Hindlimb muscle (tissue), 1 donor: ENCODE results near the gene RBPJ. TPM values are rescaled to one million over a fixed set of nuclear protein-coding genes. Genes with fewer than 3 reads are reported as not detected.
A peak's percentile ranks its signal among the peaks of the same experiment; 100 is the strongest.

ENCODE experiments used
- DNase-seq: peaks from one replicate; pipeline ENCODE4 v3.0.0-alpha.2; 2013
- polyA plus RNA-seq: library from polyadenylated mRNA; unstranded; fragments of 120-200 nt; gene quantifications from one replicate; pipeline ENCODE4 v1.2.1, GENCODE V29; 2013; ENCODE audit not compliant: insufficient read length

RBPJ gene
- polyA plus RNA-seq, 1 donor, result 68.6 TPM

DNA sequence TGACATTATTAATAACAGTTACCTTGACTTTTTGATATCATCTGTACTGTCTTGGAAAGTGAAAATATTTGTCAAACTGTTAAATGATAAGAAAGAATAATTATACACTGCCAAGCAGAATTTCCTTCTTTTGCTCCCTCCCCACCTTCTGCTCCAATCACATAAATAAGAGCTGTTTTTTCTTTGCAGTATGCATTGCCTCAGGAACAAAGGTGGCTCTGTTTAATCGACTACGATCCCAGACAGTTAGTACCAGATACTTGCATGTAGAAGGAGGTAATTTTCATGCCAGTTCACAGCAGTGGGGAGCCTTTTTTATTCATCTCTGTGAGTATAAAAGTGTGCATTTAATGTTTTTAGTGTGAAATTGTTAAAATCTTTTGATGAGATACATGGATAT lies 103.3 kb downstream of the RBPJ start:
- DNase-seq, result no peak

DNA sequence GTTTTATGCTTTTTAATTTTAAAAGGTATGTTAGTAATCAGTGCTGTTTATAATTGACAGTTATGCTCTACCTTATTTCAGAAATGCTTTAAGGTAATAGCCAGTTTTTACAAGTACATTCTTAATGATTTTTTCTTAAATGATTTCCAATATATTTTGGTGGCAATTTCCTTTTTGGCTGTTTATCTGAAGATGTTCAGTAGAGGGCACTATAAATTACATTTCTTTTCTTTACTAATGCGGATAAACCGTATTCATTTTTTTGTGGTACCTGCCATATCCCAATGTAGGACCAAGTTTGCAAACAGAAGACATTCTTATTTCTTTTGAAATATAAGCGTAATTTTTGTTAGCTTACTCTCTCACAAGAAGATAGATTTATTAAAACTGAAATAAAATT lies 104.0 kb downstream of the RBPJ start:
- no peak for DNase-seq

DNA sequence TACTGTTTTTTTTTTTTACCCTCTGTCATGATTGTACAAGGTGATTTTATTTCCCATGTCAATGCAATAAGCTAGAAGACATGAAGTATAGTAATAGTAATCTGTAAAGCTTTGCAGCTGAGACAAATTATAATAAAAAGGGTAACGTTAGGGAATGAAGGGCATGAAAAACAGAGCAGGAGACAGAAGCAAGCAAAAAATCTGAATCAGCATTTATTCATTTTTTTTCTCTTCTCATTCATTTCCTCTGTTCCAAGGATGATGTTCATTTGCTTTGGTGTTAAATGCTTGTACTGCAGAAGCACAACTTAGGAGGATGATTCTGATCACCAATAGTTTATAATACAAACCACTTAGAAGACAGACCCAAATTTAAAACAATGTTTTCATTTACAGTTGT lies 105.1 kb downstream of the RBPJ start:
- no peak for DNase-seq

- DNase-seq, result no peak
Measured at GRCh38 chr4:26426892-26427291, 106.1 kb downstream of the RBPJ start.

DNA sequence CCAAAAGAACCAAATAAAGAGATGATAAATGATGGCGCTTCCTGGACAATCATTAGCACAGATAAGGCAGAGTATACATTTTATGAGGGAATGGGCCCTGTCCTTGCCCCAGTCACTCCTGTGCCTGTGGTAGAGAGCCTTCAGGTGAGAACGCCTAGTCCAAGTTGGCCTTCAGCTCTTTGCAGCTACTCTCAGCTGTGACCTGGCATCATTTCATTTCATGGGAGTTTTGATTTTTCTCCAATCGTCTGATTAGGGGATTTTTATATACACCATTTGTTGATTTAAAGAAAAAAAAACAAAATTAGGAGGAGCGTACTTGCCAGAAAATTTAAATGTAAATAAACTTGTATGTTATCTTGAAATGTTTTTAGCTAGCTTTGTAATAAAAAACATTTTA lies 109.1 kb downstream of the RBPJ start:
- no peak for DNase-seq

DNA sequence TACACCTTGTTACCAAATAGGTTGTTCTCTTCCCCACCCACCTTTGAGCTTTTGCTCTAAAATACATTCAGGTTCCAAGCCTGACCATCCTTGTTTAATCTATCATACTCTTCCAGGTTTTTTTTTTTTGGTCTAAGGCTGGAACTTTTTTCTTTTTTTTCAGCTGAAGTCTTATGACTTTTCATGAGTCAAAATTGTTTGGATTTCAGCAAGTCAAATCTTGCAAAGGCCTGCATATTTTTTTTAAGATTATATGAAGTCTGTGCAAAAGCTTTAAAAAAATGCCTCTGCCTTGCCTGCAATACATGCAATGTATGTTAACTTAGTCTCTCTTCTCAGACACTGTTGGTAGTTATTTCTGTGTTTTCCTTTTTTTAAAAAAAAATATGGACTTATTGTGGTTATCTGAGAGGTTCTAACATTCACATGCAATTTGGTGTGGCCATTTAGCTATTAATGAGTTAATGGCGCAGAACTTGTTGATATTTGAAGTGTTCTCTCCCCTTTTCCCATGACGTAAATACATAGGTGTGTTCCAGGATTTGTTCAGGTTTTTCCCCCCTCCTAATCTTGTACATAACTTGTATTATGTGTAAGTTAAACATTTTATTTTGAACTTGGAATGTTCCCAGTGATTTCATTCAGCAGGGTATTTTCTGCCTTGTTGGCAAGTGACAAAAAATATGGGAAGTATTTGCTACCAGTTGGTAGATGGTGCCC lies 110.8 kb downstream of the RBPJ start:
- DNase-seq, result no peak

- DNase-seq, result no peak
Measured at GRCh38 chr4:26432419-26432818, 111.6 kb downstream of the RBPJ start.

GRCh38 chr4:26433556-26433955 lies 112.7 kb downstream of the RBPJ start:
- no peak for DNase-seq

DNA sequence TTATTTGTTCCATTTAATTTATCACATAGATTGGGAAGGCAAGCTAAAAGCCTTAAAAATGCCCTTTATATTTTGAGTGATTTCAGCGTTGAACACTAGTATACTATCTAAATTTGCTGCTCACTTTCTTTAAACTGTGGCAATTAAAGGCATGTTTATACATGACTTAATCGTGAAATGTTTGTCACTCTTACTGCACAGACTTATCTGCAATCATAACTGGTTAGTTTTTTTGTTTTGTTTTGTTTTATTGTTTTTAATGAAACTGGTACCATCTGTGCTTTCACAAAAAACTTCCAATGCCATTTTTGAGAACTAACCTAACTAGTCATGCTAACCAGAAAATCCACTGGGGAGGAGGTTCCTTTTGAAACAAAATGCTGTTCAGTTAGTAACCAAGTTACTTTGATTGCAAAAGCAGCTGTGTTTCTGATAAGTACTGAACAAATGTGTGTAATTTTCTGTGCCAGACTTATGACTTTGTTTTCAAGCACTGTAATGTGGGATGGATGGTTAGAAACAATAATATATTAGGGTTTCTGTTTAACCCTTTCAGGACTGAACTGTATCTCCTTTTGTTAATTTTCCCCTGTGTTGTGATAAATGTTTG lies 113.3 kb downstream of the RBPJ start:
- no peak for DNase-seq

DNA sequence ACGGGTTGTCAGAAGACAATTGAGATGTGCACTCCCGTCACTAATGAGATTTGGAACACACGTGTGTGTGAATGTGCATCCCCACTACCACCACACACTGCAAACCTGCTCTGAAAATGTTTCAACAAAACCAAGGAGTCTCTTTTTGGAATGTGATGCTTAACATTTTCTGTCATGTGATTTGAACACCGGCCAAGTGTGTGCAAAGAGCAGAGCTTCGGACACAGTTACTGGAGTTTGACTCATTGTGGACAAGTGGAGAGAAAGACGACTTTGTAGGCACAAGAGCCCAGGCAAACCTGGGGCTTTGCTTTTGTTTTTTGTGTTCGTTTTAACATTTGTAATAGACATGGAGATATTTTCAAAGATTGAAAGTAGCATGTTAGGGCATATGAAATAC lies 120.3 kb downstream of the RBPJ start:
- DNase-seq, result no peak

- DNase-seq, result no peak
Measured at GRCh38 chr4:26441771-26442170, 121.0 kb downstream of the RBPJ start.

GRCh38 chr4:26447378-26447777 lies 126.6 kb downstream of the RBPJ start:
- no peak for DNase-seq

GRCh38 chr4:26450418-26450817 lies 129.6 kb downstream of the RBPJ start:
- DNase-seq, result no peak

- no peak for DNase-seq
Measured at GRCh38 chr4:26451597-26451996, 130.8 kb downstream of the RBPJ start.

DNA sequence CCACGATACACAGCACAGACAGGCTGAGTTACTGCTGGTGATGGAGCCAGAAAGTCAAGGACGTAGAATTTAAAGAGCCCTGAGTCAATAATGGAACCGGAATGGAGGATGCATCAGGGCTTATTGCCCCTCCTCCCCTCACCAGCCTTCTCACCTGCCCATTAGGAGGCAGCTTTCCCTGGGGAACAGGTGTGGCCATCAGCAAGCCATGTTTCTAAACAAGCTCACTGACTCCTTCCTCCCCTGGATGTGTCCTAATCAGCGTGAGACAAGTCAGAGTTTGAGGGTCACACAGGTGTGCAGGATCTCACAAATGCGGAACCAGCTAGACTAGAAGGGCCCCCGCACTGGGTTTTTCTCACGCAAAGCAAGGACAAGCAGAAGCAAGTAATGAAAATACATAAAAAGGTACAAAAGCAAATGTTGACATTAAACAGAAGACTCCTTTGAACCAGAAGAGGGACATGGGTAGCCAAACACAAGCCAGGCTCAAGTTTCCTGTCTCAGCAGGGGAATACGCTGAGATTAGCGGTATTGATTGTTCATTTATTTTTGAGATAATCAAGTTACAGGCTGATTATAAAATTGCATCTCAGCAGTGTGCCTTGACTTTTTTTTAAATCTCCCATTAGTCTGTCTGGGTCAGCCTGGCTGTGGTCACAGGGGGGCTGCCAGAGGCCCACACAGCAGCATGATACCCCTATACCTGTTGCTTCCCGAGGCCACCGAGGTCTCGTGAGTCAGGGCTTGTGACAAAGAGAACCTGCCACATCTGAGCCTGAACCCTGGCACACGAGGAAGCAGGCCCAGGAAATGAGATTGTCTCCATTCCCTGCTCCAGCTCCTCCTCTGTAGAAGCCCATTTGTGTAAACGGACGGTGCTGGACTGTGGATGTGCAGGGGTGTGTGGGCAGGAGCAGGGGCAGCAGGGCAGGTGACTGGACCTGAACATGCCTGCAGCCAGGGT lies 132.0 kb downstream of the RBPJ start:
- DNase-seq, result no peak

GRCh38 chr4:26454961-26455360 lies 134.1 kb downstream of the RBPJ start:
- DNase-seq, result no peak

DNA sequence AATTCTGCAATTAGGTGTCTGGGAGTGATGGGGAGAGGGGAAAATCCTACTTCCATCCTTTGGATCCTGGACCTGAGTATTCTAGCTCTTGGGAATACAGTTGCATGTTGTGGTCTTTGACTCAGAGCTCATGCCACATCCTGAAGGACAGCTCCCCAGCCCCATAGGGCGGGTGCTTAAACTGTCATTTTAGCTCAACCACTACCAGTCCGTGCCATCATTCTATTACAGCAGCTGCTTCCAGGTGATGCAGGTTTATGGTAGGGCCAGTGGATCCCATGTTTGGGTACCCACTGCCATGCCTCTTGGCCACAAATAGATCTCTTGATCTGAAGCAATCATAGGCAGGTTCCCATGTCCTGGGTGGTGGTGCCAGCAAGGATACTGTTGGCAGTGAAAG lies 134.8 kb downstream of the RBPJ start:
- no peak for DNase-seq

DNA sequence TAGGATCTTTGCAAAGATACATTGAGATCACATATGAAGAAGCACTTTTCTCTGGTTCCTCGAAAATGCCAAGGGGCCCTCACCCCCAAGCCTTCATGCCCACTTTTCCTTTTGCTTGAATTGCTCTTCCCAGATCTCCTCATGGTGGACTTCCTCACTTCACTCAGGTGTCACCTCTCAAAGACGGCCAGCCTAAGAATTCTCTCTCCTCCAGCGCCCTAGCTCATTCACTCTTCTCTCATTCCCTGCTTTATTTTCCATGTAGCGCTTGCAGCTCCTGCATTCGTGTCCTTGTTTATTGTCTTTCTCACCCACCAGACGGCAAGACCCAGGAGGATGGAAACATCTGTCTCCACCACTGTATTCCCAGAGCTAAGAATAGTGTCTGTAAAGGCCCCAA lies 136.6 kb downstream of the RBPJ start:
- DNase-seq, result no peak

DNA sequence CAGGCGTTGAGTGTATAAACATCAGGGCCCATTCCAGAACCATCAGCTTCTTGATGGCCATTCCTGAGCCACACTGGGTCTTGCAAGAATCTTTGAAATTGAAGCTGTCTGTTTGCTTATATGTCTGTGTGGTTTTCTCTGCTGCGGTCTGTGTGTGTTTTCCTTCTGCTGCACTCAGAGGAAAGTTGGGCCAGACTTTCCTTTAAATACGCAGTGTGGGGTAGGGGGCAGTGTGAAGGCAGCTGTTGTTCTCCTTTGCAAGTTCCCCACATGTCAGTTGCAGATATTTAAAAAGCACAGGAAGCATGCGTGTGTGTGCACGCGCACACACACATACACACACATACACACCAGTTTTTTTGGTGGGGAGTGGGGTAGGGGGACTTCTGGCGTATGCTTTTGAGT lies 137.3 kb downstream of the RBPJ start:
- DNase-seq, result no peak

DNA sequence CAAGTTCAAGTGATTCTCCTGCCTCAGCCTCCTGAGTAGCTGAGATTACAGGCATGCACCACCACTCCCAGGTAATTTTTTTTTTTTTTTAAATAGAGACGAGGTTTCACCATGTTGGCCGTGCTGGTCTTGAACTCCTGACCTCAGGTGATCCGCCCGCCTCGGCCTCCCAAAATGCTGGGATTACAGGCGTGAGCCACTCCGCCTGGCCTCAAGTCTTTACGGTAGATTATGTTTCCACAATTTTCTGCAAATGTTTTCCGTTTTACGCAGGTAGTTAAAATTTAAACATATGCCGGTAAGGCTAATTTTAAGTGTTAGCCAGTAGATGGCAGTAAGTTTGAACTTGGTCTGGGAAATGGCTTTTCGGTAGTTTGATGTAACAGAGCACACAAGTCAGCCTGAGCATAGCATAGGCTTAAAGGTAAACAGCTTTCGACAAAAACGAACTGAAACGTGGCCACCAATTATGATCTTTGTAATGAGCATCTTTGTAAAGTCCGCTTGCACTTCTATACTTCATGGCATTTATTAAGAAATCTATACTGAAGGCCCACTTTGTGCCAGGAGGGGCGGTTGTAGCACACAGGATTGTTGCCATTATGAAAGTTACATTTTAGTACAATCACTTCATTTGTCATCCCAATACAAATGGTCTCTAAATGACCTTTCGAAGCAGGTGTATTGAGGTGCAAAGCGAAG lies 138.4 kb downstream of the RBPJ start:
- peak; percentile 54 for DNase-seq

GRCh38 chr4:26459756-26460530 lies 139.1 kb downstream of the RBPJ start:
- DNase-seq, result no peak

- DNase-seq, result peak; percentile 38
Measured at GRCh38 chr4:26462874-26463273, 142.1 kb downstream of the RBPJ start.
